ENCODE data around the gene GALE. TPM values are rescaled to one million over a fixed set of nuclear protein-coding genes. Genes with fewer than 3 reads are reported as not detected.

Gene GALE
- polyA plus RNA-seq, 1 donor (not counting 4 experiments of a cell fraction or from before 2014, with no cell fraction given) = 52.8 TPM

DNA sequence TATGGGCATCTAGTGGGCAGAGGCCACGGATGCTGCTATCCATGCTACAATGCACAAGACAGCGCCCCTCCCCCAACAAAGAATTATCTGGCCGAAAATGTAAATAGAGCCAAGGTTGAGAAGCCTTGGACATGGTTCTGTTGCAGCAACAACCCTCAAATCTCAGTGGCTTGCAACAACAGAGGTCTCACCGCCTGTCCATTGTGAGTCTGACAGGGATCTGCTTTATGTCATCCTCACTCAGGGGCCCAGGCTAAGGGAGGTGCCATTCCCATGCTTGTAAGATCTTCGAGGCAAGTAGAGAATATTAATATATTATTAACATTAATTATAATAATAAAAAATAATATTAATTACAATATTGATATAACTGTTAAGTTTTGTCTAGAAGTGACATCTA is 31.8 kb downstream of the GALE start:
- peaks cover 3% of the 10 kb centered on the region for H3K4me1 ChIP-seq (ENCODE audit: control insufficient read depth, extremely low read depth, insufficient read depth, low read length)
- DNase-seq (ENCODE audit: low read depth, low spot score) (no peak), FAIRE-seq (no peak)
- H3K27me3 ChIP-seq (ENCODE audit: control insufficient read depth, extremely low read depth, insufficient read depth, low read length) = no peaks in the 10 kb centered on the region
- no peak overlapping the region for H3K27ac ChIP-seq (ENCODE audit: control insufficient read depth, insufficient read depth, low read length)
- peaks cover 7 to 13% of the 10 kb centered on the region in 2 experiments for H3K36me3 ChIP-seq (ENCODE audit: control insufficient read depth in 2 of 2, extremely low read depth in 1 of 2, insufficient read depth in 2 of 2, low read length in 2 of 2)
- H3K4me2 ChIP-seq (ENCODE audit: control insufficient read depth, extremely low read depth, insufficient read depth, low read depth, low read length) = no peak overlapping the region
- no peak overlapping the region for H2AFZ ChIP-seq (ENCODE audit: control insufficient read depth, low read length)
- dilution Hi-C loops (cut with MboI; ENCODE audit: extremely low pct_ligation_motif_present, low sequenced_read_pairs) = no loop called here
- no peaks in the 10 kb centered on the region for H4K20me1 ChIP-seq (ENCODE audit: control insufficient read depth, extremely low read depth, insufficient read depth, low read length)
- no peaks in the 10 kb centered on the region for H3K9me1 ChIP-seq (ENCODE audit: control insufficient read depth, extremely low read depth, insufficient read depth, low read length)
- no peak overlapping the region for H3K4me3 ChIP-seq (ENCODE audit: control insufficient read depth in 2 of 3, extremely low read depth in 1 of 3, insufficient read depth in 2 of 3, low read depth in 1 of 3, low read length in 3 of 3)
- H3K9ac ChIP-seq (ENCODE audit: control insufficient read depth, extremely low read depth, insufficient read depth, low read length) = no peak overlapping the region
- H3K79me2 ChIP-seq (ENCODE audit: control insufficient read depth, insufficient read depth, low read length) = no peaks in the 10 kb centered on the region
- no peak for TF ChIP-seq EZH2 (IDR thresholded peaks at IDR 0.05; ENCODE audit: low read length)
- TF ChIP-seq, protein P1, sequence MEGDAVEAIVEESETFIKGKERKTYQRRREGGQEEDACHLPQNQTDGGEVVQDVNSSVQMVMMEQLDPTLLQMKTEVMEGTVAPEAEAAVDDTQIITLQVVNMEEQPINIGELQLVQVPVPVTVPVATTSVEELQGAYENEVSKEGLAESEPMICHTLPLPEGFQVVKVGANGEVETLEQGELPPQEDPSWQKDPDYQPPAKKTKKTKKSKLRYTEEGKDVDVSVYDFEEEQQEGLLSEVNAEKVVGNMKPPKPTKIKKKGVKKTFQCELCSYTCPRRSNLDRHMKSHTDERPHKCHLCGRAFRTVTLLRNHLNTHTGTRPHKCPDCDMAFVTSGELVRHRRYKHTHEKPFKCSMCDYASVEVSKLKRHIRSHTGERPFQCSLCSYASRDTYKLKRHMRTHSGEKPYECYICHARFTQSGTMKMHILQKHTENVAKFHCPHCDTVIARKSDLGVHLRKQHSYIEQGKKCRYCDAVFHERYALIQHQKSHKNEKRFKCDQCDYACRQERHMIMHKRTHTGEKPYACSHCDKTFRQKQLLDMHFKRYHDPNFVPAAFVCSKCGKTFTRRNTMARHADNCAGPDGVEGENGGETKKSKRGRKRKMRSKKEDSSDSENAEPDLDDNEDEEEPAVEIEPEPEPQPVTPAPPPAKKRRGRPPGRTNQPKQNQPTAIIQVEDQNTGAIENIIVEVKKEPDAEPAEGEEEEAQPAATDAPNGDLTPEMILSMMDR (optimal IDR thresholded peaks at IDR 0.05 in 1 of 3, IDR thresholded peaks at IDR 0.05 in 1 of 3, conservative IDR thresholded peaks at IDR 0.05 in 1 of 3; ENCODE audit: extremely low read depth in 1 of 3, insufficient read depth in 2 of 3, low read length in 3 of 3) = no peak
- no peaks in the 10 kb centered on the region for H3K9me3 ChIP-seq (ENCODE audit: control insufficient read depth, low read depth, low read length)

DNA sequence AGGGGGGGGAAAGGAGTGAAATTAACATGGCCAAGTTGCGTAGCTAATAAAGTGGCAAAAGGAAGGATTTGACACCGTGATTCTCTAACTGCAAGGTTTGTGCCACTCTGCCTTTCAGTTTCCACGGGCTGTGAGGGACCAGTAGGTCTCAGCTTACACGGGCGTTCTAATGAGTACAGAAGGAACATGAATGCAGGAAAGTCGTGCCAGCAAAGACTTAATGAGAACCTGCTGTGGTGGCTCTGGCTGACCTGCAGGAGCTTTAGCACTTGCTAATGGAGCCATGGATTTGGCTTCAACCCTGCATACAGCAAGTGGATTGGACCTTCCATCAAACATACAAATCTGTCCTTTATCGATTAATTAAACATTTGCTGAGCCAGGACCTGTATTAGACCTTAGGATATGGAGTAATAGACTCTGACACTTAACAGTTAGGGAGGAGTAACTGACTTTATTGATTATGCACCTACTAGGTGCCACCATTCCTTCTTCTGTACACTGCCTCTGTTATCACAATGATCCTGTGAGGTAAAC is 37.4 kb downstream of the GALE start:
- Histone ChIP-seq H3K79me2 (ENCODE audit: control insufficient read depth, insufficient read depth, low read length) (peaks cover 1% of the 10 kb centered on the region), H3K27me3 (ENCODE audit: control insufficient read depth, extremely low read depth, insufficient read depth, low read length) (no peaks in the 10 kb centered on the region), H3K4me2 (ENCODE audit: control insufficient read depth, extremely low read depth, insufficient read depth, low read depth, low read length) (no peak overlapping the region), H3K36me3 (ENCODE audit: control insufficient read depth in 2 of 2, extremely low read depth in 1 of 2, insufficient read depth in 2 of 2, low read length in 2 of 2) (peaks cover 19 to 20% of the 10 kb centered on the region in 2 experiments), H3K4me3 (ENCODE audit: control insufficient read depth in 2 of 3, extremely low read depth in 1 of 3, insufficient read depth in 2 of 3, low read depth in 1 of 3, low read length in 3 of 3) (no peak overlapping the region), H3K9ac (ENCODE audit: control insufficient read depth, extremely low read depth, insufficient read depth, low read length) (no peak overlapping the region), H3K27ac (ENCODE audit: control insufficient read depth, insufficient read depth, low read length) (no peak overlapping the region), H3K9me1 (ENCODE audit: control insufficient read depth, extremely low read depth, insufficient read depth, low read length) (no peaks in the 10 kb centered on the region), H3K4me1 (ENCODE audit: control insufficient read depth, extremely low read depth, insufficient read depth, low read length) (no peaks in the 10 kb centered on the region), H2AFZ (ENCODE audit: control insufficient read depth, low read length) (no peak overlapping the region), H3K9me3 (ENCODE audit: control insufficient read depth, low read depth, low read length) (no peaks in the 10 kb centered on the region), H4K20me1 (ENCODE audit: control insufficient read depth, extremely low read depth, insufficient read depth, low read length) (no peaks in the 10 kb centered on the region)
- TF ChIP-seq EZH2 (IDR thresholded peaks at IDR 0.05; ENCODE audit: low read length) = no peak
- TF ChIP-seq, protein P1 (optimal IDR thresholded peaks at IDR 0.05 in 1 of 3, IDR thresholded peaks at IDR 0.05 in 1 of 3, conservative IDR thresholded peaks at IDR 0.05 in 1 of 3; ENCODE audit: extremely low read depth in 1 of 3, insufficient read depth in 2 of 3, low read length in 3 of 3) = no peak
- DNase-seq (ENCODE audit: low read depth, low spot score) (no peak), FAIRE-seq (no peak)
- dilution Hi-C loops (cut with MboI; ENCODE audit: extremely low pct_ligation_motif_present, low sequenced_read_pairs) = no loop called here

Measured in keratinocyte (primary cell).